ENCODE data around the gene BIK.

- TF ChIP-seq, protein P1, sequence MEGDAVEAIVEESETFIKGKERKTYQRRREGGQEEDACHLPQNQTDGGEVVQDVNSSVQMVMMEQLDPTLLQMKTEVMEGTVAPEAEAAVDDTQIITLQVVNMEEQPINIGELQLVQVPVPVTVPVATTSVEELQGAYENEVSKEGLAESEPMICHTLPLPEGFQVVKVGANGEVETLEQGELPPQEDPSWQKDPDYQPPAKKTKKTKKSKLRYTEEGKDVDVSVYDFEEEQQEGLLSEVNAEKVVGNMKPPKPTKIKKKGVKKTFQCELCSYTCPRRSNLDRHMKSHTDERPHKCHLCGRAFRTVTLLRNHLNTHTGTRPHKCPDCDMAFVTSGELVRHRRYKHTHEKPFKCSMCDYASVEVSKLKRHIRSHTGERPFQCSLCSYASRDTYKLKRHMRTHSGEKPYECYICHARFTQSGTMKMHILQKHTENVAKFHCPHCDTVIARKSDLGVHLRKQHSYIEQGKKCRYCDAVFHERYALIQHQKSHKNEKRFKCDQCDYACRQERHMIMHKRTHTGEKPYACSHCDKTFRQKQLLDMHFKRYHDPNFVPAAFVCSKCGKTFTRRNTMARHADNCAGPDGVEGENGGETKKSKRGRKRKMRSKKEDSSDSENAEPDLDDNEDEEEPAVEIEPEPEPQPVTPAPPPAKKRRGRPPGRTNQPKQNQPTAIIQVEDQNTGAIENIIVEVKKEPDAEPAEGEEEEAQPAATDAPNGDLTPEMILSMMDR (IDR thresholded peaks at IDR 0.05; ENCODE audit: low read length): peak; percentile 56
- TF ChIP-seq EZH2 (optimal IDR thresholded peaks at IDR 0.05; ENCODE audit: low read depth, low read length): no peak
Observed at GRCh38 chr22:43136255-43136654, 25.7 kb downstream of the BIK start.

Measured in MM.1S (cell line).